Panc1 (cell line): ENCODE results near the gene RPL36. TPM values are rescaled to one million over a fixed set of nuclear protein-coding genes. Genes with fewer than 3 reads are reported as not detected.

Experiments
- ATAC-seq: fragments of 200-7000 bp; cut with Tn5 transposase; 2 replicates; pipeline ENCODE4 v1.9.1; 2020; ENCODE audit warnings: mild to moderate bottlenecking, moderate library complexity
- BruUV-seq: library from RNA; stranded (reverse); fragments of 400-500 nt; replicated peaks from 2 replicates; lab custom pipeline; 2021; lab: Mats Ljungman, UMichigan
- CTCF ChIA-PET: fragments of 300-600 bp; sonication (Branson Sonifier 250); formaldehyde crosslinking; loops from one replicate; lab custom pipeline; 2022; ENCODE audit warnings: antibody characterized with exemption; lab: Charles Lee
- POLR2A ChIA-PET: fragments of 300-600 bp; sonication (Branson Sonifier 250); formaldehyde crosslinking; loops from one replicate; lab custom pipeline; 2022; ENCODE audit warnings: antibody characterized with exemption; lab: Charles Lee
- DNase-seq: peaks from one replicate; pipeline ENCODE4 v3.0.0-alpha.2; 2010; ENCODE audit warnings: low read depth, low spot score
- H3K27ac ChIP-seq: 2 replicates; pipeline ENCODE4 v1.5.1; 2011; ENCODE audit warnings: mild to moderate bottlenecking, low read length, inconsistent platforms
- H3K27me3 ChIP-seq: fragments of 200-500 bp; sonication (Bioruptor generic); 2 replicates; pipeline ENCODE4 v1.6.0; 2014; ENCODE audit warnings: low read length, inconsistent platforms; ENCODE audit not compliant: control insufficient read depth, insufficient read depth
- H3K36me3 ChIP-seq: fragments of 200-500 bp; sonication (Bioruptor generic); 2 replicates; pipeline ENCODE4 v1.5.1; 2014; ENCODE audit warnings: inconsistent platforms, mild to moderate bottlenecking, low read length, moderate library complexity; ENCODE audit not compliant: control insufficient read depth, insufficient read depth
- H3K4me1 ChIP-seq: 2 replicates; pipeline ENCODE4 v1.5.1; 2011; ENCODE audit warnings: inconsistent platforms, mild to moderate bottlenecking, low read length, moderate library complexity; ENCODE audit not compliant: control insufficient read depth, insufficient read depth
- H3K4me3 ChIP-seq, 2 experiments: 2 replicates each; pipeline ENCODE4 v1.5.1; 2011 to 2012; ENCODE audit warnings: low read depth in 2 of 2, low read length in 2 of 2, mild to moderate bottlenecking in 2 of 2, inconsistent platforms in 1 of 2, moderate library complexity in 1 of 2
- H3K9me3 ChIP-seq: fragments of 200-500 bp; sonication (Bioruptor generic); 2 replicates; pipeline ENCODE4 v1.5.1; 2014; ENCODE audit warnings: low read depth, mild to moderate bottlenecking, inconsistent platforms, low read length, moderate library complexity; ENCODE audit not compliant: control insufficient read depth, insufficient read depth
- CTCF ChIP-seq: fragments of 450-650 bp; IDR thresholded peaks from 2 replicates; pipeline ENCODE4 v1.5.1; 2017; ENCODE audit warnings: mild to moderate bottlenecking
- POLR2AphosphoS5 ChIP-seq: IDR thresholded peaks from 2 replicates; pipeline ENCODE4 v1.6.1; 2012; ENCODE audit warnings: mild to moderate bottlenecking, low read depth, low read length, moderate library complexity
- REST ChIP-seq, 2 experiments: IDR thresholded peaks; 2 replicates each; pipeline ENCODE4 v1.6.1; 2011 to 2012; ENCODE audit warnings: low read depth in 2 of 2, control low read depth in 1 of 2, low read length in 1 of 2, mild to moderate bottlenecking in 1 of 2, moderate library complexity in 1 of 2; ENCODE audit not compliant: insufficient read depth in 1 of 2
- SIN3A ChIP-seq: IDR thresholded peaks from 2 replicates; pipeline ENCODE4 v1.6.1; 2012; ENCODE audit warnings: low read depth, mild to moderate bottlenecking, low read length, moderate library complexity, borderline replicate concordance; ENCODE audit not compliant: insufficient read depth
- TCF7L2 ChIP-seq: IDR thresholded peaks from 2 replicates; pipeline ENCODE4 v1.6.1; 2011; ENCODE audit warnings: mild to moderate bottlenecking, low read depth, low read length, inconsistent platforms
- in situ Hi-C: cut with HindIII; loops from 2 replicates; pipeline ENCODE4 v1.10.0; 2016; ENCODE audit warnings: low sequenced_read_pairs, low pct_unique_long_range_greater_than_20kb
- intact Hi-C: fragments of 100-400 bp; cut with micrococcal nuclease; formaldehyde crosslinking; loops from one replicate; pipeline ENCODE4 v1.10.0; 2022; ENCODE audit not compliant: unreplicated experiment
- total RNA-seq: library from RNA; stranded (reverse); gene quantifications from one replicate; pipeline ENCODE4 v1.2.1, GENCODE V29; 2021; ENCODE audit not compliant: unreplicated experiment

RPL36 gene
- total RNA-seq, 1 experiment from 2014 or later: 465 TPM

GRCh38 chr19:5680084-5680436 is 10.0 kb upstream of the RPL36 start:
- Histone ChIP-seq H3K9me3 (no peaks in the 10 kb centered on the region), H3K27ac (peak overlapping the region; percentile 94), H3K27me3 (no peaks in the 10 kb centered on the region), H3K4me3 (peak overlapping the region; percentile 72 to 96), H3K36me3 (peaks cover 5% of the 10 kb centered on the region; the same call in 1 of the 2 replicates), H3K4me1 (no peaks in the 10 kb centered on the region)
- ChIA-PET POLR2A (no interaction called here), CTCF (no interaction called here)
- DNase-seq (no peak), ATAC-seq (peak; percentile 8; the same call in 1 of the 2 replicates)
- TF ChIP-seq SIN3A (no peak), TCF7L2 (no peak), POLR2AphosphoS5 (no peak), CTCF (no peak), REST (IDR thresholded peaks at IDR 0.05; ENCODE audit: insufficient read depth in 1 of 2, low read depth in 2 of 2, low read length in 1 of 2) (no peak)
- BruUV-seq: no TSS peak
- in situ Hi-C loops: no loop called here
- intact Hi-C loops: no loop called here

GRCh38 chr19:5680437-5681368 is 9.4 kb upstream of the RPL36 start, which contains the start of the genes HSD11B1L and MICOS13:
HSD11B1L (plus strand) TSS chr19:5681027; CDS start chr19:5684833, 3,806 bp downstream.
MICOS13 (minus strand) TSS chr19:5680516; CDS start chr19:5680486, 30 bp downstream.
- no TSS peak for BruUV-seq
- intact Hi-C loops: no loop called here

More at GRCh38 chr19:5680437-5681368, 9.4 kb upstream of the RPL36 start, which contains the start of the genes HSD11B1L and MICOS13:
- H3K36me3 ChIP-seq: peaks cover 5% of the 10 kb centered on the region; the same call in 1 of the 2 replicates
- ChIA-PET CTCF (no interaction called here), POLR2A (no interaction called here)
- H3K27ac ChIP-seq: peak within 1 kb of the TSS; percentile 94
- ATAC-seq (peak; percentile 95), DNase-seq (peak; percentile 90)
- in situ Hi-C loops: no loop called here
- no peaks in the 10 kb centered on the region for H3K9me3 ChIP-seq
- no peaks in the 10 kb centered on the region for H3K4me1 ChIP-seq
- H3K4me3 ChIP-seq: peak within 1 kb of the TSS; percentile 72 to 96
- TF ChIP-seq REST (IDR thresholded peaks at IDR 0.05; ENCODE audit: insufficient read depth in 1 of 2, low read depth in 2 of 2, low read length in 1 of 2) (no peak), POLR2AphosphoS5 (peak; percentile 77), TCF7L2 (peak; percentile 37; the same call in 1 of the 2 replicates), SIN3A (0 out of 2 replicates have a peak, but pooled peaks have one; percentile 48), CTCF (no peak)
- no peaks in the 10 kb centered on the region for H3K27me3 ChIP-seq
